IPS DF 6.9 (cell line): ENCODE data around the gene SLC15A4.

ENCODE experiments used
- DNase-seq: peaks from one replicate; pipeline ENCODE4 v3.0.0-alpha.2; 2013; ENCODE audit warnings: low read depth, low spot score
- H3K27ac ChIP-seq: one replicate; pipeline ENCODE4 v1.5.1; 2013; ENCODE audit warnings: low read length, control low read depth
- H3K27me3 ChIP-seq: 2 replicates; pipeline ENCODE4 v1.6.1; 2013; ENCODE audit warnings: mild to moderate bottlenecking, low read length; ENCODE audit not compliant: control insufficient read depth, insufficient read depth
- H3K36me3 ChIP-seq: 2 replicates; pipeline ENCODE4 v1.6.1; 2013; ENCODE audit warnings: low read length; ENCODE audit not compliant: control insufficient read depth, insufficient read depth
- H3K4me1 ChIP-seq: 2 replicates; pipeline ENCODE4 v1.6.1; 2013; ENCODE audit warnings: low read length; ENCODE audit not compliant: control insufficient read depth, insufficient read depth
- H3K4me3 ChIP-seq: 2 replicates; pipeline ENCODE4 v1.5.1; 2013; ENCODE audit warnings: mild to moderate bottlenecking, low read length
- H3K9me3 ChIP-seq: 2 replicates; pipeline ENCODE4 v1.6.1; 2013; ENCODE audit warnings: low read length, inconsistent platforms; ENCODE audit not compliant: control insufficient read depth, insufficient read depth
- WGBS: extraction: QIAGEN DNeasy Blood & Tissue Kit; methylation state at CpG from one replicate; pipeline ENCODE4 v1.1.7; 2013; ENCODE audit warnings: mixed read lengths, missing lambda C conversion rate; ENCODE audit not compliant: insufficient read length, insufficient coverage; 5-methylcytosine and 5-hydroxymethylcytosine counted together

Gene SLC15A4

DNA sequence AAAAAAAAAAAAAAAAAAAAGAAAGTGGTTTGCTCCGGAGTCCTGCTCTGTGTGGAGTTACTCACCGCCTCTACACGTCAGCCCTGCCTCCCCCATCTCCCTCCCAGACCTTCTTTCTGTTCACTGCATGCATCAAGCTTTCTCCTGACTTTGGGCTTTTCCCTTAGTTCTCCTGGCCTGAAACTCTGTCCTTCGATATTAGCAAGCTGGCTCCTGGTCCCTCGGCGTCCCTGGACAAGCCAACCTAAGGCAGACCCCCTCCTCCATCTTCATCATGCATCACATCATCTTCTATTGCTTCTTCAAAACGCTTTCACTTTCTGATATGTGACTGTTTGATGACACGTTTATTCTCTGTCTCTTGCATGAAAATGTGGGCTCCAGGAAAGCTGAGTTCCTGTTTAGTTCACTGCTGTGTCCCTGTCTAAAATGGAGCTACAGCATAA lies 40.6 kb downstream of the SLC15A4 start:
- Histone ChIP-seq H3K4me3 (no peak overlapping the region), H3K27me3 (no peaks in the 10 kb centered on the region), H3K36me3 (no peaks in the 10 kb centered on the region), H3K9me3 (peaks cover 21% of the 10 kb centered on the region), H3K4me1 (no peaks in the 10 kb centered on the region), H3K27ac (no peak overlapping the region)
- WGBS, result no CpG with 5 or more reads among the region's 8 CpGs
- DNase-seq, result no peak

DNA sequence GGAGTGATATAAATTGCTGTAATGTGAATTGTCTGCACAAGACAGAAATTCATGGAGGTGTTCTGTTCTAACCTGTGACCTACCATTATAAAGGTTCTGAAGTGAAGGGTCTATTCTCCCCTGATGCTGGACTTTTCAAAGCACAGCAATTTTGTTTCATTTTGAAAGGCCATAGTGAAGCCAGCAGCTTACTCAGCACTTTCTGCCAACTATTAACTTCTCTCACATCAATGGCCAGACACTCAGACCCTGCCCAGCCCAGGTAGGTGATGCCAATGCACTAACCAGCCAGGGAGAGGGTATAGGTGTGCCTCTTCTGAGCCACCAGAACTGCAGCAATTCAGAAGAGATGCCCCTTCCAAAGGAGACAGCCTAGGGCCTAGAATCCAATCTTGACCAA lies 43.9 kb downstream of the SLC15A4 start:
- H3K4me3 ChIP-seq, result no peak overlapping the region
- no peaks in the 10 kb centered on the region for H3K36me3 ChIP-seq
- H3K9me3 ChIP-seq, result peaks cover 22% of the 10 kb centered on the region
- H3K4me1 ChIP-seq, result no peaks in the 10 kb centered on the region
- no peak overlapping the region for H3K27ac ChIP-seq
- DNase-seq, result no peak
- no peaks in the 10 kb centered on the region for H3K27me3 ChIP-seq

GRCh38 chr12:128772249-128772648 lies 51.5 kb downstream of the SLC15A4 start:
- no peaks in the 10 kb centered on the region; the same call in 1 of the 2 replicates for H3K27me3 ChIP-seq
- no CpG with 5 or more reads among the region's 10 CpGs for WGBS
- no peaks in the 10 kb centered on the region for H3K36me3 ChIP-seq
- H3K4me3 ChIP-seq, result no peak overlapping the region
- no peaks in the 10 kb centered on the region for H3K4me1 ChIP-seq
- H3K9me3 ChIP-seq, result peaks cover 16% of the 10 kb centered on the region
- no peak overlapping the region for H3K27ac ChIP-seq
- no peak for DNase-seq

DNA sequence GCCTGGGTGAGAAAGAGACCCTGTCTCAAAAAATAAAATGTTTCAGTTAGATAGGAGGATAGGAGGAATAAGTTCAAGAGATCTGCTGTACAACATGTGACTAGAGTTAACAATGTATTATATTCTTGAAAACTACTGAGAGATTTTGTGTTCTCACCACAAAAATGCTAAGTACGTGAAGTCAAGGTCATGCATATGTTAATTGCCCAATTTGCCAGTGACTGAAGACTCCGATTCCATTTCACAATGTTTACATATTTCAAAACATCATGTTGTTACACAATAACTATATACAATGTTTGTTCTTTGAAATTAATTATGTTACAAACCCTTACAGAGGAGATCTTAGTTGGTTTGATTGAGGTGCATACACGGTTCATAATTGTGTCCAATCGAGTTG lies 52.1 kb downstream of the SLC15A4 start:
- Histone ChIP-seq H3K27ac (no peak overlapping the region), H3K9me3 (peaks cover 18% of the 10 kb centered on the region), H3K4me3 (no peak overlapping the region), H3K36me3 (no peaks in the 10 kb centered on the region), H3K27me3 (no peaks in the 10 kb centered on the region; the same call in 1 of the 2 replicates), H3K4me1 (no peaks in the 10 kb centered on the region)
- WGBS, result no CpG with 5 or more reads among the region's 4 CpGs
- no peak for DNase-seq

DNA sequence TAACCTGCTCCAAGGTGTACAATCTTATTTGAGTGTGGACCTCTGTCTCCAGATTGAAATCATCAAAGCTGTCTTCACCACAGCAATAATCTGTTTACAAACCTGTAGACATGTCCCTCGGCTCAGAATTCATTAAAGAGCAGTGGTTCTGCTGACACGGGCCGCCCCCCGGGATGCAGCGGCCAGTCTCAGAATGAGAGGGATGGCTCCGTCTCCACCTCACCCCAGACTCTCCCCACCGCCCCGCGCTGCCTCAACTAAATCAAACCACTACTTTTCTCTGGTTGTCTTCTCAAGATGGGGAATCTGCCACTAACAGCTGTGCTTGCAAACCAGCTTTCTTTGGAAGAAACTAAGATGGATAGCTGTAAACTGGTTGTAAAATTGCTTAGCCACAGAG lies 56.2 kb downstream of the SLC15A4 start:
- Histone ChIP-seq H3K4me3 (no peak overlapping the region), H3K9me3 (peaks cover 28% of the 10 kb centered on the region), H3K36me3 (no peaks in the 10 kb centered on the region), H3K4me1 (no peaks in the 10 kb centered on the region), H3K27me3 (no peaks in the 10 kb centered on the region; the same call in 1 of the 2 replicates), H3K27ac (no peak overlapping the region)
- WGBS, result no CpG with 5 or more reads among the region's 9 CpGs
- DNase-seq, result no peak

DNA sequence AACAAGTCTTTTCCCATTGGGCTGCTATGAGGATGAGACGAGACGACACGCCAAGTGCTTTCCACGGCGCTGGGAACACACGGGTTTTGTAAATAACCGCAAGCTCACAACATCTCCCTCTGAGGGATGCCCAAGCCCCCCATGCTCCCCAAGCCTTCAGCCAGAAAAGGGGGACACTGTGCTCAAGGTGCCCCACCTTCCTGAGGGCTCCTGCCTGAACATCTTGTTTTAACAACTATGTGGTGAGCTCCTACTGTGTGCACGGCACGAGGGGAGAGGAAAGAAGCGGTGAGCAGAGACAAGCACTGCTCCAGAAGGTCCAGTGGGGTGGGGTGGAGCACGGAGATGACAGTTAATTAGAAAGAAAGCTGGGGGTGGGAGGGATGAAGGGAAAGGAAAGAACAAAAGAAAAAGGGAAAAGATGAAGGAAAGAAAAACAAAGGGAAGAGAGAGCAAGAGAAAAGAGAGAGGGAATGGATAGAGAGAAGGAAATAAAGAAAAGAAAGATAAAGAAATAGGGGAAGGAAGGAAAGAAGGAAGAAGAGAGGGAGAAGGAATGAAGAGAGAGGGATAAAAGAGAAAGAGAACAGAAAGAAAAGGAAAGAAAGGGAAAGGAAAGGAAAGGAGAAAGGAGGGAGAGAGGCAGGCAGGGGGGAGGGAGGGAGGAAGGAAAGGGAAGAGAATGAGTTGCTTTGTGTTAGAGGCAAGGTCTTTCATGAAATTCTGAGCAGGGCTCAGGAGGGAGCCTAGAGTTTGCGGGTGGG lies 56.8 kb downstream of the SLC15A4 start:
- no peaks in the 10 kb centered on the region; the same call in 1 of the 2 replicates for H3K27me3 ChIP-seq
- DNase-seq, result no peak
- no peaks in the 10 kb centered on the region for H3K4me1 ChIP-seq
- H3K9me3 ChIP-seq, result peaks cover 28% of the 10 kb centered on the region
- no peaks in the 10 kb centered on the region for H3K36me3 ChIP-seq
- no peak overlapping the region for H3K27ac ChIP-seq
- no CpG with 5 or more reads among the region's 12 CpGs for WGBS
- no peak overlapping the region for H3K4me3 ChIP-seq

GRCh38 chr12:128763395-128763794 lies 60.4 kb downstream of the SLC15A4 start:
- H3K4me1 ChIP-seq, result no peaks in the 10 kb centered on the region
- no peak overlapping the region for H3K4me3 ChIP-seq
- H3K36me3 ChIP-seq, result no peaks in the 10 kb centered on the region
- no peak overlapping the region for H3K27ac ChIP-seq
- H3K9me3 ChIP-seq, result peaks cover 25% of the 10 kb centered on the region
- WGBS, result no CpG with 5 or more reads among the region's 9 CpGs
- no peak for DNase-seq
- H3K27me3 ChIP-seq, result no peaks in the 10 kb centered on the region

DNA sequence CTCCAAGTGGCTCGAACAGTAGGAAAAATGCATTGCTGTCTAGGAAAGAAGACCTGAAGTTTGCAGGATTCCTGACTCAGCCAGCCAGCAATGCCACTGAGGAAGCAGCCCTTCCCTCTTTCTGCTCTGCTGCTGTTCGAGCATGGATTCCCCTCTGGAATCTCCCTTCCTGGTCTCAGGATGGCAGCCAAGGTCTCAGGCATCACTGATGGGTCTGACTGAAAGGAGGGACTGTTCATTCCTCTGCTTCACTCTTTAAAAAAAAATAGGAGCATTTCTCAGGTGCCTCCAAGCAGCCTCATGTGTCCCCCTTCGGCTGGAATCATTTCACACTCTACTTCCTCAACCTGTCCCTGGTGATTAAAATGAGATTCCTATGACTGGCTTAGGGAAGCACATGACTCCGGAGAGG lies 62.4 kb downstream of the SLC15A4 start:
- Histone ChIP-seq H3K27me3 (no peaks in the 10 kb centered on the region), H3K36me3 (no peaks in the 10 kb centered on the region), H3K27ac (no peak overlapping the region), H3K4me3 (no peak overlapping the region), H3K9me3 (peaks cover 22% of the 10 kb centered on the region), H3K4me1 (no peaks in the 10 kb centered on the region)
- DNase-seq, result no peak
- no CpG with 5 or more reads among the region's 4 CpGs for WGBS

DNA sequence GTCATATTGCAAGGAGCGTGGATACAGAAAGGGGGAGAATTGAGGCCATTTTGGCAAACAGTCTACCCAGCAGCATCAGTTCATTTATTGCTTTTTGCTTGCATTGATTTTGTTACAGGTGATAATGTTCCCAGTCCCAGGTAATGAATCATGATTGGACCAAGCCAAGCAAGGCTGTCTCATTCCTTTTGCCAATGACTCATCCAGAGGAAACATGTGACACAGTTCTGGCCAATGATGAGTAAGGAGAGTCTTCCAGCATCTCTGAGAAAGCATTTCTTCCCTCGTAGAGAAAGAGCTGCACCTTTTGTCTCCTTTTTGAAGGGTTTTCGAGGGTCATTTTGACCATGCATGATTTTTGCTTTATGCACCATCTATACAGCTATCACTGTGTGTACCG lies 68.2 kb downstream of the SLC15A4 start:
- Histone ChIP-seq H3K27me3 (no peaks in the 10 kb centered on the region), H3K4me3 (no peak overlapping the region)
- no CpG with 5 or more reads among the region's 4 CpGs for WGBS

DNA sequence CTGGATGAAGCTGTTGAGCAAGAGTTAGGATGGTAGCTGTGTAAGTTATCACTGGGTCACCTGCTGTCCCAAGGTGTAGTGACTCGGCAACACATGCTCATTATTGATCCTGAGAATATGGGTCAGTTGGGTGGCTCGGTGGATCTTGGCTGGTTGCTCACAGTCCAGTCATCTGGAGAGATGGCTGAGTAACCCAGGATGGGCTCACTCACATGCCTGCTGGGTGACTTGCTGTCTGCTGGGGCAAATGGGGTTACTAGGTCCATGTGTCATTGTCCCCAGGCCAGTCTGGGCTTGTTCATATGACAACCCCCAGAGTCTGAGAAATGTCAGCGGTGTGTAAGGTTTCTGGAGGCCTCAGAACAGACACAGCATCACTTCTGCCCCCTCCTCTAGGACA lies 69.5 kb downstream of the SLC15A4 start:
- whole genome bisulfite sequencing, result no CpG with 5 or more reads among the region's 3 CpGs
- H3K36me3 ChIP-seq, result no peaks in the 10 kb centered on the region
- no peaks in the 10 kb centered on the region for H3K4me1 ChIP-seq
- no peak for DNase-seq
- H3K9me3 ChIP-seq, result peaks cover 14% of the 10 kb centered on the region
- no peak overlapping the region for H3K27ac ChIP-seq
- no peaks in the 10 kb centered on the region for H3K27me3 ChIP-seq
- H3K4me3 ChIP-seq, result no peak overlapping the region

More for the DNA sequence above, 68.2 kb downstream of the SLC15A4 start:
- peaks cover 14% of the 10 kb centered on the region for H3K9me3 ChIP-seq
- H3K4me1 ChIP-seq, result no peaks in the 10 kb centered on the region
- no peak overlapping the region for H3K27ac ChIP-seq
- H3K36me3 ChIP-seq, result no peaks in the 10 kb centered on the region
- no peak for DNase-seq

GRCh38 chr12:128753438-128753837 lies 70.3 kb downstream of the SLC15A4 start:
- Histone ChIP-seq H3K27me3 (no peaks in the 10 kb centered on the region), H3K4me3 (no peak overlapping the region), H3K4me1 (no peaks in the 10 kb centered on the region), H3K27ac (no peak overlapping the region), H3K36me3 (no peaks in the 10 kb centered on the region), H3K9me3 (peaks cover 14% of the 10 kb centered on the region)
- no CpG with 5 or more reads among the region's 4 CpGs for WGBS
- no peak for DNase-seq
